ENCODE data around the gene PIH1D2. TPM values are rescaled to one million over a fixed set of nuclear protein-coding genes. Genes with fewer than 3 reads are reported as not detected.

Gene PIH1D2
- total and polyA plus RNA-seq, 2 of the 8 experiments (the other 6 are each of a cell fraction or from before 2014, with no cell fraction given) = 0.53 to 0.73 TPM

- peak overlapping the region; percentile 19; the same call in 1 of the 2 replicates for H3K18ac ChIP-seq (ENCODE audit: extremely low read depth, low read length)
- no peak overlapping the region for H3K4ac ChIP-seq (replicated peaks; ENCODE audit: insufficient read length, low read depth, low read length)
- ChIA-PET CTCF (ENCODE audit: partially characterized antibody) (interaction anchor here (1.2 to 1.6 kb wide), 2 partner anchors 20 to 87 kb away, joined by 4 to 8 read pairs; no protein-coding TSS in a partner anchor), POLR2A (ENCODE audit: partially characterized antibody) (interaction anchor here (0.8 to 1.4 kb wide), 6 partner anchors 9 to 116 kb away, joined by 3 to 4 read pairs (median 3); no protein-coding TSS in a partner anchor)
- H3K4me1 ChIP-seq (replicated peaks in 1 of 4; ENCODE audit: control insufficient read depth in 3 of 4, insufficient read depth in 4 of 4, low read length in 3 of 4) = peaks cover 0 to 3% (median 1%) of the 10 kb centered on the region in 4 experiments; a peak in 1 of 7 replicates
- no peak overlapping the region for H4K5ac ChIP-seq (ENCODE audit: insufficient read length, low read depth, low read length)
- no peak overlapping the region for H3K14ac ChIP-seq (ENCODE audit: insufficient read length)
- no peaks in the 10 kb centered on the region for H3K79me1 ChIP-seq (ENCODE audit: low read depth, low read length)
- TF ChIP-seq POLR2AphosphoS5 (IDR thresholded peaks at IDR 0.05; ENCODE audit: low read depth, low read length) = no peak
- TF ChIP-seq E2F6 (IDR thresholded peaks at IDR 0.05) = 0 out of 2 replicates have a peak, but pooled peaks have one; percentile 17
- H3K79me2 ChIP-seq (ENCODE audit: control insufficient read depth in 1 of 2, insufficient read depth in 2 of 2, low read length in 2 of 2) = peaks cover 5 to 10% of the 10 kb centered on the region in 2 experiments
- H3K4me3 ChIP-seq (ENCODE audit: extremely low read depth in 1 of 4, insufficient read depth in 2 of 4, low read depth in 3 of 4, low read length in 4 of 4) = peak overlapping the region; percentile 78 to 97 (median 91)
- no peak overlapping the region; the same call in 1 of the 2 replicates for H3K27ac ChIP-seq (ENCODE audit: low read depth, low read length)
- peak overlapping the region in 3 of 4 experiments; percentile 81 to 93 (median 92); a peak in 4 of 7 replicates for H3K9ac ChIP-seq (replicated peaks in 1 of 4; ENCODE audit: extremely low read depth in 1 of 4, low read depth in 3 of 4, low read length in 3 of 4)
- no peak overlapping the region for H4K8ac ChIP-seq (ENCODE audit: extremely low read depth, insufficient read depth, low read length)
- H2BK120ac ChIP-seq (replicated peaks; ENCODE audit: low read depth, low read length) = no peak overlapping the region
- FAIRE-seq (no peak), DNase-seq (ENCODE audit: low read depth in 1 of 2, low spot score in 2 of 2) (no peak)
- H2AK5ac ChIP-seq (ENCODE audit: low read depth, low read length) = no peak overlapping the region
- no peaks in the 10 kb centered on the region for H3K9me3 ChIP-seq (ENCODE audit: insufficient read depth in 2 of 2, low read depth in 1 of 2, low read length in 1 of 2)
- peaks cover 7 to 21% (median 17%) of the 10 kb centered on the region in 4 experiments; a peak in 7 of 8 replicates for H3K36me3 ChIP-seq (ENCODE audit: control insufficient read depth in 2 of 4, insufficient read depth in 4 of 4, low read length in 3 of 4)
- peak overlapping the region; percentile 73; the same call in 1 of the 2 replicates for H2AFZ ChIP-seq (ENCODE audit: low read length)
- WGBS, 2 experiments (ENCODE audit: extremely low coverage in 1 of 2, insufficient coverage in 1 of 2, insufficient read length in 1 of 2, insufficient replicate concordance in 2 of 2, low coverage in 1 of 2, low lambda C conversion rate in 2 of 2, missing lambda C conversion rate in 1 of 2) = 17% methylated on average over 10 of the region's 10 CpGs; no CpG with 5 or more reads in 1 of the 2 experiments
- H2BK20ac ChIP-seq (ENCODE audit: low read length) = no peak overlapping the region
- H2BK5ac ChIP-seq (ENCODE audit: low read depth, low read length) = peak overlapping the region; percentile 27; the same call in 1 of the 2 replicates
- peaks cover 10% of the 10 kb centered on the region for H3K23me2 ChIP-seq (ENCODE audit: low read depth, low read length)
- H3K27me3 ChIP-seq (replicated peaks in 1 of 4; ENCODE audit: control insufficient read depth in 3 of 4, extremely low read depth in 1 of 4, insufficient read depth in 3 of 4, low read length in 3 of 4) = no peaks in the 10 kb centered on the region
- no peak overlapping the region for H2BK15ac ChIP-seq (ENCODE audit: low read length)
- H3K4me2 ChIP-seq (ENCODE audit: insufficient read depth in 1 of 2, low read depth in 2 of 2, low read length in 2 of 2) = peak overlapping the region; percentile 70 to 82
- H3K23ac ChIP-seq (ENCODE audit: insufficient read length) = no peak overlapping the region
- H4K91ac ChIP-seq (replicated peaks; ENCODE audit: insufficient read length, low read length) = no peak overlapping the region
- no peaks in the 10 kb centered on the region for H4K20me1 ChIP-seq (replicated peaks in 1 of 2; ENCODE audit: control insufficient read depth in 1 of 2, insufficient read depth in 2 of 2, low read length in 2 of 2)
- peak overlapping the region; percentile 24 for H3K56ac ChIP-seq (replicated peaks; ENCODE audit: insufficient read length, low read depth, low read length)
- H2BK12ac ChIP-seq (ENCODE audit: low read depth, low read length) = peak overlapping the region; percentile 3; the same call in 1 of the 2 replicates
Measured at GRCh38 chr11:112024178-112024772, 49.5 kb downstream of the PIH1D2 start.

Data from H1 (cell line).